ENCODE results near the gene USH2A.

GRCh38 chr1:216314379-216315095, 108.7 kb downstream of the USH2A start:
- no peak for TF ChIP-seq EZH2 (IDR thresholded peaks at IDR 0.05; ENCODE audit: insufficient read depth, poor library complexity, severe bottlenecking)
- no peak for TF ChIP-seq EZH2phosphoT487 (IDR thresholded peaks at IDR 0.05; ENCODE audit: insufficient read depth, low read depth)

All from GM23248 (cell line).